ENCODE measurements around the gene RNU6-8.

DNA sequence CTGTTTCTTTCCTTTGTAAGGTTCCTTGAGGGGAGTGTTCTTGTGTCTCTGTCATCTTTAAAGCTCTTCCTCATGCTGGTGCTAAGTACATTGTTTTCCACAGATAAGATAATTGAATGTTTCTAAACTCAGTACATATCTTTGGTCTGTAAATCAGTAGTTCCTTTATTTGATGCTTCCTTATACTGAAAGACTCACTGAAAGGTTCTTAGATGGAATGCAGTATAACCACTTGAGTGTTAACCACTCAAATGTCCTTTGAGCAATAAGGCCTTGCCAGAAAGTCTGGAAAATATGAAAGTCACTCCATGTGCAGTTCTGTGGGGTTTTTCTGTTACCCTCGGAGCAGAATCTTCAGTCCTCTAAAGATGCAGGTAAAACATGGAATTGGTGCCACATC lies 23.0 kb upstream of the RNU6-8 start:
- TF ChIP-seq ZNF521 (tag by site-specific recombination; IDR thresholded peaks at IDR 0.05) (no peak), KLF16 (tag by site-specific recombination; IDR thresholded peaks at IDR 0.05) (no peak), ZNF274 (IDR thresholded peaks at IDR 0.05; ENCODE audit: low read length) (no peak), ZNF274 (tag by site-specific recombination; IDR thresholded peaks at IDR 0.05; ENCODE audit: borderline replicate concordance) (no peak), MYNN (tag by site-specific recombination; IDR thresholded peaks at IDR 0.05; ENCODE audit: borderline replicate concordance) (no peak)
- TF ChIP-seq, protein P1, sequence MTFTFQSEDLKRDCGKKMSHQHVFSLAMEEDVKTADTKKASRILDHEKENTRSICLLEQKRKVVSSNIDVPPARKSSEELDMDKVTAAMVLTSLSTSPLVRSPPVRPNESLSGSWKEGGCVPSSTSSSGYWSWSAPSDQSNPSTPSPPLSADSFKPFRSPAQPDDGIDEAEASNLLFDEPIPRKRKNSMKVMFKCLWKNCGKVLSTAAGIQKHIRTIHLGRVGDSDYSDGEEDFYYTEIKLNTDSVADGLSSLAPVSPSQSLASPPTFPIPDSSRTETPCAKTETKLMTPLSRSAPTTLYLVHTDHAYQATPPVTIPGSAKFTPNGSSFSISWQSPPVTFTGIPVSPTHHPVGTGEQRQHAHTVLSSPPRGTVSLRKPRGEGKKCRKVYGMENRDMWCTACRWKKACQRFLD (tag by site-specific recombination; IDR thresholded peaks at IDR 0.05), result no peak
- TF ChIP-seq, protein P2, sequence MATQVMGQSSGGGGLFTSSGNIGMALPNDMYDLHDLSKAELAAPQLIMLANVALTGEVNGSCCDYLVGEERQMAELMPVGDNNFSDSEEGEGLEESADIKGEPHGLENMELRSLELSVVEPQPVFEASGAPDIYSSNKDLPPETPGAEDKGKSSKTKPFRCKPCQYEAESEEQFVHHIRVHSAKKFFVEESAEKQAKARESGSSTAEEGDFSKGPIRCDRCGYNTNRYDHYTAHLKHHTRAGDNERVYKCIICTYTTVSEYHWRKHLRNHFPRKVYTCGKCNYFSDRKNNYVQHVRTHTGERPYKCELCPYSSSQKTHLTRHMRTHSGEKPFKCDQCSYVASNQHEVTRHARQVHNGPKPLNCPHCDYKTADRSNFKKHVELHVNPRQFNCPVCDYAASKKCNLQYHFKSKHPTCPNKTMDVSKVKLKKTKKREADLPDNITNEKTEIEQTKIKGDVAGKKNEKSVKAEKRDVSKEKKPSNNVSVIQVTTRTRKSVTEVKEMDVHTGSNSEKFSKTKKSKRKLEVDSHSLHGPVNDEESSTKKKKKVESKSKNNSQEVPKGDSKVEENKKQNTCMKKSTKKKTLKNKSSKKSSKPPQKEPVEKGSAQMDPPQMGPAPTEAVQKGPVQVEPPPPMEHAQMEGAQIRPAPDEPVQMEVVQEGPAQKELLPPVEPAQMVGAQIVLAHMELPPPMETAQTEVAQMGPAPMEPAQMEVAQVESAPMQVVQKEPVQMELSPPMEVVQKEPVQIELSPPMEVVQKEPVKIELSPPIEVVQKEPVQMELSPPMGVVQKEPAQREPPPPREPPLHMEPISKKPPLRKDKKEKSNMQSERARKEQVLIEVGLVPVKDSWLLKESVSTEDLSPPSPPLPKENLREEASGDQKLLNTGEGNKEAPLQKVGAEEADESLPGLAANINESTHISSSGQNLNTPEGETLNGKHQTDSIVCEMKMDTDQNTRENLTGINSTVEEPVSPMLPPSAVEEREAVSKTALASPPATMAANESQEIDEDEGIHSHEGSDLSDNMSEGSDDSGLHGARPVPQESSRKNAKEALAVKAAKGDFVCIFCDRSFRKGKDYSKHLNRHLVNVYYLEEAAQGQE (tag by site-specific recombination; IDR thresholded peaks at IDR 0.05), result no peak
- TF ChIP-seq, protein P3, sequence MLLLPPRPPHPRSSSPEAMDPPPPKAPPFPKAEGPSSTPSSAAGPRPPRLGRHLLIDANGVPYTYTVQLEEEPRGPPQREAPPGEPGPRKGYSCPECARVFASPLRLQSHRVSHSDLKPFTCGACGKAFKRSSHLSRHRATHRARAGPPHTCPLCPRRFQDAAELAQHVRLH (tag by site-specific recombination; IDR thresholded peaks at IDR 0.05), result no peak
- TF ChIP-seq, protein P4, sequence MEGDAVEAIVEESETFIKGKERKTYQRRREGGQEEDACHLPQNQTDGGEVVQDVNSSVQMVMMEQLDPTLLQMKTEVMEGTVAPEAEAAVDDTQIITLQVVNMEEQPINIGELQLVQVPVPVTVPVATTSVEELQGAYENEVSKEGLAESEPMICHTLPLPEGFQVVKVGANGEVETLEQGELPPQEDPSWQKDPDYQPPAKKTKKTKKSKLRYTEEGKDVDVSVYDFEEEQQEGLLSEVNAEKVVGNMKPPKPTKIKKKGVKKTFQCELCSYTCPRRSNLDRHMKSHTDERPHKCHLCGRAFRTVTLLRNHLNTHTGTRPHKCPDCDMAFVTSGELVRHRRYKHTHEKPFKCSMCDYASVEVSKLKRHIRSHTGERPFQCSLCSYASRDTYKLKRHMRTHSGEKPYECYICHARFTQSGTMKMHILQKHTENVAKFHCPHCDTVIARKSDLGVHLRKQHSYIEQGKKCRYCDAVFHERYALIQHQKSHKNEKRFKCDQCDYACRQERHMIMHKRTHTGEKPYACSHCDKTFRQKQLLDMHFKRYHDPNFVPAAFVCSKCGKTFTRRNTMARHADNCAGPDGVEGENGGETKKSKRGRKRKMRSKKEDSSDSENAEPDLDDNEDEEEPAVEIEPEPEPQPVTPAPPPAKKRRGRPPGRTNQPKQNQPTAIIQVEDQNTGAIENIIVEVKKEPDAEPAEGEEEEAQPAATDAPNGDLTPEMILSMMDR (tag by site-specific recombination; IDR thresholded peaks at IDR 0.05), result no peak

Data from HEK293 (cell line).